ENCODE data around the gene SLC26A4. TPM values are rescaled to one million over a fixed set of nuclear protein-coding genes. Genes with fewer than 3 reads are reported as not detected.

The SLC26A4 gene
- total and polyA plus RNA-seq, 9 of the 15 experiments (the other 6 are each of a cell fraction or from before 2014, with no cell fraction given): 0.09 to 1.2 (median 0.33) TPM

DNA sequence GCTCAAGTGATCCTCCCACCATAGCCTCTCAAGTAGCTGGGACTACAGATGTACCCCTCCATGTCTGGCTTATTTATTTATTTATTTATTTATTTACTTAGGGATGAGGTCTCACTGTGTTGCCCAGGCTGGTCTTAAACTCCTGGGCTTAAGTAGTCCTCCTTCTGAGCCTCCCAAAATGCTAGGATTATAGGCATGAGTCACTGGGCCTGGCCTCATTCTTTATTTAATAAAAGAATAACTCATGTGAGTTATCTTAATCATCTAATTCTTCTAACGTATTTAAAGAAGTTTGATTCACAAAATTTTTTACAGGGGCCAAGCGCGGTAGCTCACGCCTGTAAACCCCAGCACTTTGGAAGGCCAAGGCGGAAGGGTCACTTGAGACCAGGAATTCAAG, 8.0 kb upstream of the SLC26A4 start (continued):
- TF ChIP-seq OTX1 (CRISPR knock-in tag; IDR thresholded peaks at IDR 0.05) (no peak), CBX3 (IDR thresholded peaks at IDR 0.05; ENCODE audit: borderline replicate concordance in 1 of 2, low read length in 2 of 2) (no peak), RAD21 (CRISPR knock-in tag; conservative IDR thresholded peaks at IDR 0.05 in 1 of 2, IDR thresholded peaks at IDR 0.05 in 1 of 2) (no peak), BRF1 (IDR thresholded peaks at IDR 0.05; ENCODE audit: borderline replicate concordance, extremely low read depth, insufficient read length) (no peak)
- TF ChIP-seq, protein P1, sequence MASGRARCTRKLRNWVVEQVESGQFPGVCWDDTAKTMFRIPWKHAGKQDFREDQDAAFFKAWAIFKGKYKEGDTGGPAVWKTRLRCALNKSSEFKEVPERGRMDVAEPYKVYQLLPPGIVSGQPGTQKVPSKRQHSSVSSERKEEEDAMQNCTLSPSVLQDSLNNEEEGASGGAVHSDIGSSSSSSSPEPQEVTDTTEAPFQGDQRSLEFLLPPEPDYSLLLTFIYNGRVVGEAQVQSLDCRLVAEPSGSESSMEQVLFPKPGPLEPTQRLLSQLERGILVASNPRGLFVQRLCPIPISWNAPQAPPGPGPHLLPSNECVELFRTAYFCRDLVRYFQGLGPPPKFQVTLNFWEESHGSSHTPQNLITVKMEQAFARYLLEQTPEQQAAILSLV (tag; IDR thresholded peaks at IDR 0.05): no peak

GRCh38 chr7:107658467-107658866, 2.2 kb upstream of the SLC26A4 start:
- ATAC-seq (no peak), DNase-seq (ENCODE audit: extremely low read depth in 1 of 4, low spot score in 3 of 4) (no peak), FAIRE-seq (no peak)
- intact Hi-C loops (cut with micrococcal nuclease): no loop called here
- Histone ChIP-seq H3K9me3 (replicated peaks; ENCODE audit: control insufficient read depth, insufficient read depth, low read depth, low read length) (no peaks in the 10 kb centered on the region), H3K9ac (ENCODE audit: insufficient read depth in 1 of 2, low read depth in 2 of 2, low read length in 2 of 2) (no peak overlapping the region), H4K20me1 (replicated peaks; ENCODE audit: control insufficient read depth, insufficient read depth, low read length) (no peaks in the 10 kb centered on the region), H3K4me2 (ENCODE audit: insufficient read depth, low read length) (no peak overlapping the region), H3K27me3 (ENCODE audit: control insufficient read depth in 2 of 2, insufficient read depth in 2 of 2, low read length in 2 of 2) (no peaks in the 10 kb centered on the region), H3K27ac (ENCODE audit: extremely low read depth, low read depth, low read length) (no peak overlapping the region), H3K4me3 (no peak overlapping the region), H2AFZ (ENCODE audit: low read depth, low read length) (no peak overlapping the region), H3K36me3 (ENCODE audit: control insufficient read depth, insufficient read depth, low read length) (no peaks in the 10 kb centered on the region), H3K4me1 (replicated peaks in 1 of 2; ENCODE audit: control insufficient read depth in 2 of 2, insufficient read depth in 2 of 2, low read length in 2 of 2) (peaks cover 12% of the 10 kb centered on the region in 2 experiments; a peak in 4 of 5 replicates), H3K79me2 (ENCODE audit: control insufficient read depth, insufficient read depth, low read length) (no peaks in the 10 kb centered on the region), H3K9me1 (ENCODE audit: control insufficient read depth, insufficient read depth, low read length) (no peaks in the 10 kb centered on the region)
- TF ChIP-seq TAF1 (IDR thresholded peaks at IDR 0.05; ENCODE audit: control insufficient read depth, extremely low read depth, insufficient read depth, low read length, severe bottlenecking) (no peak), ZNF584 (CRISPR knock-in tag; IDR thresholded peaks at IDR 0.05; ENCODE audit: low read depth) (0 out of 2 replicates have a peak, but pooled peaks have one; percentile 25), SIRT6 (IDR thresholded peaks at IDR 0.05; ENCODE audit: low read depth, low read length) (no peak), MBD2 (IDR thresholded peaks at IDR 0.05; ENCODE audit: borderline replicate concordance, low read depth) (no peak)
- in situ Hi-C loops (cut with MboI): no loop called here
- ChIA-PET POLR2A (interaction anchor here (1.0 kb wide), 1 partner anchor 29 kb away, joined by 3 read pairs; no protein-coding TSS in a partner anchor), CTCF (ENCODE audit: low intra/inter-chr PET ratio) (no interaction called here)
- BruUV-seq (replicated peaks): no TSS peak
